K562 (cell line): ENCODE data around the gene PRR29. TPM values are rescaled to one million over a fixed set of nuclear protein-coding genes. Genes with fewer than 3 reads are reported as not detected.

Experiments used
- ARID1B ChIP-seq: fragments of 450-650 bp; IDR thresholded peaks from 2 replicates; pipeline ENCODE4 v1.6.1; 2016; ENCODE audit warnings: antibody characterized with exemption, mild to moderate bottlenecking, inconsistent platforms
- CTBP1 ChIP-seq: fragments of 450-650 bp; IDR thresholded peaks from 2 replicates; pipeline ENCODE4 v1.6.1; 2016; ENCODE audit warnings: borderline replicate concordance
- DACH1 ChIP-seq: fragments of 450-650 bp; IDR thresholded peaks from 2 replicates; pipeline ENCODE4 v1.6.1; 2018; ENCODE audit not compliant: partially characterized antibody
- HDAC6 ChIP-seq: IDR thresholded peaks from 2 replicates; pipeline ENCODE4 v1.6.1; 2012; ENCODE audit warnings: low read depth, mild to moderate bottlenecking, control low read depth, inconsistent platforms, low read length, moderate library complexity
- HMG20B ChIP-seq: fragments of 250-450 bp; sonication (Bioruptor Pico); IDR thresholded peaks from 2 replicates; pipeline ENCODE4 v1.5.0; 2021; ENCODE audit warnings: mild to moderate bottlenecking
- MCM3 ChIP-seq: fragments of 450-650 bp; IDR thresholded peaks from 2 replicates; pipeline ENCODE4 v1.6.1; 2016
- SRSF1 ChIP-seq: fragments of 200-400 bp; formaldehyde crosslinking; IDR thresholded peaks from 2 replicates; pipeline ENCODE4 v1.6.1; 2017; ENCODE audit warnings: mild to moderate bottlenecking, low read depth, low read length, moderate library complexity
- SRSF3 ChIP-seq: fragments of 200-400 bp; formaldehyde crosslinking; IDR thresholded peaks from 2 replicates; pipeline ENCODE4 v1.6.1; 2016; ENCODE audit warnings: mild to moderate bottlenecking, low read length, moderate library complexity; ENCODE audit not compliant: insufficient read depth
- TAL1 ChIP-seq: fragments of 450-650 bp; IDR thresholded peaks from 2 replicates; pipeline ENCODE4 v1.6.1; 2016; ENCODE audit warnings: mild to moderate bottlenecking
- XRCC5 ChIP-seq: fragments of 200-400 bp; formaldehyde crosslinking; IDR thresholded peaks from 2 replicates; pipeline ENCODE4 v1.6.1; 2017; ENCODE audit warnings: low read depth, mild to moderate bottlenecking, low read length
- ZBTB43 ChIP-seq: sonication (generic); formaldehyde crosslinking; IDR thresholded peaks from 2 replicates; pipeline ENCODE4 v1.8.0; 2023; ENCODE audit warnings: mild to moderate bottlenecking, missing genetic modification reagents
- ZNF318 ChIP-seq, 2 experiments: fragments of 450-650 bp; IDR thresholded peaks; 2 replicates each; pipeline ENCODE4 v1.6.1; 2016; ENCODE audit warnings: mild to moderate bottlenecking in 2 of 2, borderline replicate concordance in 1 of 2, low read depth in 1 of 2, moderate library complexity in 1 of 2
- ZNF644 ChIP-seq: fragments of 200-800 bp; sonication (Bioruptor generic); IDR thresholded peaks from 2 replicates; pipeline ENCODE4 v1.6.1; 2016; ENCODE audit warnings: low read depth, missing genetic modification characterization, missing compliant biosample characterization
- ZNF707 ChIP-seq: fragments of 250-450 bp; sonication (Bioruptor Pico); conservative IDR thresholded peaks from 2 replicates; pipeline ENCODE4 v1.8.0; 2022; ENCODE audit warnings: inconsistent platforms, mild to moderate bottlenecking, moderate library complexity
- polyA plus RNA-seq, 8 experiments: library from polyadenylated mRNA; depleted of rRNA in 4 of 8; stranded (reverse) in 5 of 8; unstranded in 3 of 8; fragments of >200 nt; fragmentation: Nextera tagmentation in 2 of 8; fragmentation: Illumina TruSeq in 1 of 8; extraction: Ambion mirVana in 2 of 8; extraction: Trizol in 1 of 8; gene quantifications; 2 replicates each; pipeline versions ENCODE4 v1.2.1 to v1.2.3, GENCODE V29; 2011 to 2014; ENCODE audit warnings: inconsistent platforms in 1 of 8, missing spikeins in 1 of 8
- total RNA-seq, 7 experiments: library from RNA; depleted of rRNA in 6 of 7; stranded (reverse); fragments of >200 nt in 6 of 7; fragmentation: Illumina TruSeq in 2 of 7; extraction: Trizol in 2 of 7; gene quantifications; 2 replicates each; pipeline versions ENCODE4 v1.2.1 to v1.2.3, GENCODE V29; 2011 to 2021; ENCODE audit warnings: low replicate concordance in 1 of 7

Gene PRR29
- total and polyA plus RNA-seq, 9 of the 15 experiments (the other 6 are each of a cell fraction or from before 2014, with no cell fraction given) = 0.08 to 0.58 (median 0.15) TPM; not detected in 5

GRCh38 chr17:63984651-63985386, 13.3 kb upstream of the PRR29 start (continued):
- TF ChIP-seq SRSF1 (no peak), DACH1 (peak; percentile 88), TAL1 (no peak), HMG20B (CRISPR knock-in tag) (no peak), MCM3 (peak; percentile 86), CTBP1 (0 out of 2 replicates have a peak, but pooled peaks have one; percentile 21), ZNF644 (tag) (no peak), ZNF707 (CRISPR knock-in tag) (no peak), ARID1B (peak; percentile 85), XRCC5 (no peak), ZBTB43 (CRISPR knock-in tag) (no peak), HDAC6 (no peak), SRSF3 (no peak), ZNF318 (IDR thresholded peaks at IDR 0.05; ENCODE audit: borderline replicate concordance in 1 of 2, low read depth in 1 of 2) (peak in 1 of 2 experiments; percentile 79; a peak in 2 of 4 replicates)
